Measurements from ENCODE around the gene THOC5. TPM values are rescaled to one million over a fixed set of nuclear protein-coding genes. Genes with fewer than 3 reads are reported as not detected.
A peak's percentile ranks its signal among the peaks of the same experiment; 100 is the strongest.

The THOC5 gene
- total RNA-seq, 2 experiments from 2014 or later, result 35.9 to 56.7 TPM

DNA sequence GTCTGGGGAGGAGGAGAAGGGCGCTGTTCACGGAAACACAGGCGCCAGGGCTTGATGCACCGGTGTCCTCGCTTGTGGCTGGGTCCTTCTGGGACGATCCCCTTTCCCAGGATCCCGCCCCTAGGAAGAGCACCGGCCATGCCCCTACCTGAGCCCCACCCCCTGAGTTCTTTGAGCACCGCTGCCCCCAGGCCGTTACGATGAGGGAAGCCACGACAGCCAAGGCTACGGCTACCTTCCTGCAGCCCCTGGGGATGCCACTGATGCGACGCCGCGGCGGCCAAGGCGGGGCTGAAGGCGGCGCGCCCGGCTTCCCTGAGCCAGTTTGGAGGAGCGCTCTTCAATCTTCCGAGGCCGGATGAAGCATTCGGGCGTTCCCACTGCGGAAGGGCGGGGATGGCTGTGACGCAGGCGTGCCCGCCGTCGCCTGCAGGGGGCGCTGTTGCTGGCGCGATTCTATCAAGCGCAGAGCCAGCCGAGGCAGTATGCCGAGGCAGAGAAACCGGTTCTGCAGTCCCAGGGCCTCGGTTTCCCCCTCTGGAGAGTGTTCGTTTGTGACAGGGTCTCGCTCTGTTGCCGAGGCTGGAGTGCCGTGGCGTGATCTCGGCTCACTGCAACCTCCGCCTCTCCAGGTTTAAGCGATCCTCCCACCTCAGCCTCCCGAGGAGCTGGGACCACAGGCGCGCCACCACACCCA is 83.2 kb downstream of the THOC5 start:
- peak overlapping the region; percentile 59 for H3K4me3 ChIP-seq (ENCODE audit: low read depth, low read length, poor library complexity, severe bottlenecking)
- H3K36me3 ChIP-seq (ENCODE audit: insufficient read depth, low read length), result no peaks in the 10 kb centered on the region
- ChIA-PET POLR2A (no interaction called here), CTCF (ENCODE audit: unreplicated experiment) (no interaction called here)
- H3K27ac ChIP-seq (ENCODE audit: low read depth, low read length, poor library complexity, severe bottlenecking), result no peak overlapping the region
- peaks cover 8% of the 10 kb centered on the region for H3K4me1 ChIP-seq (ENCODE audit: insufficient read depth, low read length, poor library complexity, severe bottlenecking)
- no peaks in the 10 kb centered on the region for H3K79me2 ChIP-seq (ENCODE audit: insufficient read depth, low read depth, low read length)
- intact Hi-C loops (cut with micrococcal nuclease; ENCODE audit: unreplicated experiment), result loop anchor here (5.0 kb wide), 1 partner anchor 73 kb away; no protein-coding TSS in a partner anchor
- H4K20me1 ChIP-seq (ENCODE audit: insufficient read depth, low read length), result no peaks in the 10 kb centered on the region
- TF ChIP-seq EZH2phosphoT487 (IDR thresholded peaks at IDR 0.05; ENCODE audit: borderline replicate concordance, low read depth, low read length), result no peak
- TF ChIP-seq CTCF (conservative IDR thresholded peaks at IDR 0.05; ENCODE audit: low read length), result peak; percentile 94
- DNase-seq (ENCODE audit: low spot score), result peak; percentile 81
- H3K9me3 ChIP-seq (ENCODE audit: low read length), result no peaks in the 10 kb centered on the region
- BruUV-seq (replicated peaks), result no TSS peak
- H3K4me2 ChIP-seq (ENCODE audit: low read length), result peak overlapping the region; percentile 76
- H2AFZ ChIP-seq (ENCODE audit: low read length), result peak overlapping the region; percentile 66; the same call in 1 of the 2 replicates
- no peaks in the 10 kb centered on the region for H3K9me2 ChIP-seq (ENCODE audit: insufficient read depth, low read length)

DNA sequence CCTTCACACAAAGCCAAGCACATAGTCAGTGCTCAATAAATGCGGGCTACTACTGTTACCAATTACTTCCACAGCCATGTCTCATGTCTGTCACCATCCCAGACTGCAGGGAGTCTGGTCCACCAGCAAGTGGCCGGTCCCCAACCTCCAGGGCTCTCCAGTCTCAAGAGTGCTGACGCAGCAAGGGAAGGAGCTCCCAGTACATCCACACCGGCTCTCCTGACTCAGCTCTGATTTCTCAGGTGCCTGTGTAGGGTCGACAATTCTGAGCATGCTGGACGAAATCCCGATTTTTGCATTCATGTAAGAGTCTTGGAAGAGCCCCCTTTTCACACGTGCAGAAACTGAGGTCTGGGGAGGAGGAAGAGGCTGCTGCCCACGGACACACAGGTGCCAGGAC is 83.8 kb downstream of the THOC5 start:
- Histone ChIP-seq H3K79me2 (ENCODE audit: insufficient read depth, low read depth, low read length) (no peaks in the 10 kb centered on the region), H3K9me3 (ENCODE audit: low read length) (no peaks in the 10 kb centered on the region), H3K36me3 (ENCODE audit: insufficient read depth, low read length) (no peaks in the 10 kb centered on the region), H3K4me1 (ENCODE audit: insufficient read depth, low read length, poor library complexity, severe bottlenecking) (peaks cover 6% of the 10 kb centered on the region), H4K20me1 (ENCODE audit: insufficient read depth, low read length) (no peaks in the 10 kb centered on the region), H3K4me3 (ENCODE audit: low read depth, low read length, poor library complexity, severe bottlenecking) (peak overlapping the region; percentile 59), H3K4me2 (ENCODE audit: low read length) (peak overlapping the region; percentile 76), H2AFZ (ENCODE audit: low read length) (peak overlapping the region; percentile 66; the same call in 1 of the 2 replicates), H3K9me2 (ENCODE audit: insufficient read depth, low read length) (no peaks in the 10 kb centered on the region), H3K27ac (ENCODE audit: low read depth, low read length, poor library complexity, severe bottlenecking) (no peak overlapping the region)
- no peak for DNase-seq (ENCODE audit: low spot score)
- intact Hi-C loops (cut with micrococcal nuclease; ENCODE audit: unreplicated experiment), result loop anchor here (5.0 kb wide), 1 partner anchor 72 kb away; no protein-coding TSS in a partner anchor
- ChIA-PET POLR2A (no interaction called here), CTCF (ENCODE audit: unreplicated experiment) (no interaction called here)
- BruUV-seq (replicated peaks), result no TSS peak
- TF ChIP-seq EZH2phosphoT487 (IDR thresholded peaks at IDR 0.05; ENCODE audit: borderline replicate concordance, low read depth, low read length) (no peak), CTCF (conservative IDR thresholded peaks at IDR 0.05; ENCODE audit: low read length) (no peak)

GRCh38 chr22:29464581-29464980 is 89.0 kb downstream of the THOC5 start:
- no peak overlapping the region for H3K4me3 ChIP-seq (ENCODE audit: low read depth, low read length, poor library complexity, severe bottlenecking)
- no peak for DNase-seq (ENCODE audit: low spot score)
- no peak overlapping the region for H3K27ac ChIP-seq (ENCODE audit: low read depth, low read length, poor library complexity, severe bottlenecking)
- no peaks in the 10 kb centered on the region for H3K36me3 ChIP-seq (ENCODE audit: insufficient read depth, low read length)
- no peak overlapping the region for H3K4me2 ChIP-seq (ENCODE audit: low read length)
- POLR2A ChIA-PET, result no interaction called here
- CTCF ChIA-PET (ENCODE audit: unreplicated experiment), result no interaction called here
- H3K4me1 ChIP-seq (ENCODE audit: insufficient read depth, low read length, poor library complexity, severe bottlenecking), result no peaks in the 10 kb centered on the region
- BruUV-seq (replicated peaks), result no TSS peak
- no peaks in the 10 kb centered on the region for H3K9me3 ChIP-seq (ENCODE audit: low read length)
- H4K20me1 ChIP-seq (ENCODE audit: insufficient read depth, low read length), result no peaks in the 10 kb centered on the region
- H3K9me2 ChIP-seq (ENCODE audit: insufficient read depth, low read length), result no peaks in the 10 kb centered on the region
- intact Hi-C loops (cut with micrococcal nuclease; ENCODE audit: unreplicated experiment), result no loop called here
- H2AFZ ChIP-seq (ENCODE audit: low read length), result no peak overlapping the region
- H3K79me2 ChIP-seq (ENCODE audit: insufficient read depth, low read depth, low read length), result no peaks in the 10 kb centered on the region
- no peak for TF ChIP-seq CTCF (conservative IDR thresholded peaks at IDR 0.05; ENCODE audit: low read length)
- no peak for TF ChIP-seq EZH2phosphoT487 (IDR thresholded peaks at IDR 0.05; ENCODE audit: borderline replicate concordance, low read depth, low read length)

All from OCI-LY7 (cell line).